GM21367 (cell line): Measurements from ENCODE around the gene CCDC93.

Experiments
- ATAC-seq: cut with Tn5 transposase; IDR thresholded peaks from one replicate; pipeline ENCODE4 v1.9.1; 2021; ENCODE audit not compliant: unreplicated experiment

CCDC93 gene

GRCh38 chr2:117921520-117921919, 92.3 kb downstream of the CCDC93 start:
- ATAC-seq, result no peak

GRCh38 chr2:117918608-117919007, 95.3 kb downstream of the CCDC93 start:
- no peak for ATAC-seq

- no peak for ATAC-seq
Observed at GRCh38 chr2:117917223-117917917, 96.5 kb downstream of the CCDC93 start.

GRCh38 chr2:117902933-117903332, 110.9 kb downstream of the CCDC93 start:
- ATAC-seq, result no peak

- ATAC-seq, result peak; percentile 47
Observed at GRCh38 chr2:117888897-117889296, 125.0 kb downstream of the CCDC93 start.

GRCh38 chr2:117885308-117885707, 128.6 kb downstream of the CCDC93 start:
- ATAC-seq, result no peak

GRCh38 chr2:117879003-117879402, 134.9 kb downstream of the CCDC93 start:
- ATAC-seq, result no peak

- ATAC-seq, result no peak
Observed at GRCh38 chr2:117875786-117876185, 138.1 kb downstream of the CCDC93 start.
